Adrenal gland (tissue), 12 donors: Measurements from ENCODE around the gene PTPRD. TPM values are rescaled to one million over a fixed set of nuclear protein-coding genes. Genes with fewer than 3 reads are reported as not detected.

Experiments
- DNase-seq, 7 donors: peaks; one replicate each; pipeline ENCODE4 v3.0.0-alpha.2; 2019 to 2020
- H3K27ac ChIP-seq, 5 donors: fragments of 200-600 bp; sonication (generic) in 4 of 5; 1 replicate in 3 of 5; 2 replicates in 2 of 5; pipeline versions ENCODE4 v1.5.1 to v1.8.0; 2016 to 2020; ENCODE audit warnings: mild to moderate bottlenecking in 1 of 5
- H3K27me3 ChIP-seq: fragments of 200-600 bp; 2 replicates; pipeline ENCODE4 v1.8.0; 2021
- H3K36me3 ChIP-seq, 2 donors: fragments of 200-600 bp; replicated peaks in 1 of 2; 1 replicate in 1 of 2; 2 replicates in 1 of 2; pipeline versions ENCODE4 v1.5.1 to v1.8.0; 2018 to 2022
- H3K4me1 ChIP-seq, 2 donors: fragments of 200-600 bp; replicated peaks in 1 of 2; 1 replicate in 1 of 2; 2 replicates in 1 of 2; pipeline versions ENCODE4 v1.5.1 to v1.8.0; 2018 to 2021
- H3K4me3 ChIP-seq, 4 donors: fragments of 200-600 bp; sonication (generic) in 3 of 4; one replicate each; pipeline ENCODE4 v1.5.1; 2016 to 2018
- H3K9me3 ChIP-seq, 3 donors: fragments of 200-600 bp; sonication (generic) in 1 of 3; replicated peaks in 1 of 3; 1 replicate in 2 of 3; 2 replicates in 1 of 3; pipeline versions ENCODE4 v1.5.1 to v1.8.0; 2016 to 2021
- CTCF ChIP-seq, 6 experiments: fragments of 450-650 bp in 4 of 6; fragments of 200-600 bp in 2 of 6; sonication (generic) in 1 of 6; IDR thresholded peaks; 1 replicate in 5 of 6; 2 replicates in 1 of 6; pipeline versions ENCODE4 v1.5.1 to v1.8.0; 2016 to 2021; ENCODE audit warnings: antibody characterized with exemption in 6 of 6, mild to moderate bottlenecking in 2 of 6, moderate library complexity in 1 of 6
- POLR2A ChIP-seq, 2 donors: fragments of 450-650 bp; IDR thresholded peaks; one replicate each; pipeline ENCODE4 v1.6.1; 2017; ENCODE audit warnings: antibody characterized with exemption in 2 of 2, mild to moderate bottlenecking in 2 of 2, moderate library complexity in 1 of 2
- WGBS, 4 donors: extraction: QIAGEN DNeasy Blood & Tissue Kit in 2 of 4; methylation state at CpG; one replicate each; pipeline versions ENCODE4 v1.1.5 to v1.1.7; 2013 to 2017; 5-methylcytosine and 5-hydroxymethylcytosine counted together
- intact Hi-C, 2 donors: fragments of 100-400 bp; cut with DNase I; formaldehyde crosslinking; loops; one replicate each; pipeline versions ENCODE4 v1.14.1 to v1.15.0; 2022 to 2023
- polyA plus RNA-seq, 3 donors: library from polyadenylated mRNA; stranded (reverse); fragments of 200-250 nt in 2 of 3; fragments of 350-450 nt in 1 of 3; fragmentation: Illumina TruSeq in 1 of 3; extraction: RNeasy Lipid Tissue Mini Kit (QIAGEN cat#74804) in 1 of 3; gene quantifications; one replicate each; pipeline ENCODE4 v1.2.3, GENCODE V29; 2013 to 2014
- total RNA-seq, 9 donors: library from RNA; depleted of rRNA in 4 of 9; stranded (reverse); fragments of >200 nt in 4 of 9; fragments of 120-200 nt in 1 of 9; fragmentation: NEBNext Ultra II Directional in 1 of 9; extraction: Animal tissue kit (Norgen Biotek cat#: 25700) in 1 of 9; gene quantifications; one replicate each; pipeline versions ENCODE4 v1.1.0 to v1.2.4, GENCODE V29; 2013 to 2023
- donor health status: healthy with polysubstance abuse.
- donor health status: Bipolar disorder and iron deficiency.
- donor health status: DM: yes; HTN: yes; CAD: no.
- donor health status: DM: no; HTN: no; CAD: no.
- donor health status: DM: no; HTN: no; CAD: no.
- donor health status: DM: yes; HTN: yes; CAD: no.

Gene PTPRD
- total and polyA plus RNA-seq, 12 donors: 0.61 to 71.2 (median 4.5) TPM

- H3K27me3 ChIP-seq: no peaks in the 10 kb centered on the region
- no peaks in the 10 kb centered on the region for H3K36me3 ChIP-seq
- DNase-seq: no peak
- H3K9me3 ChIP-seq: no peaks in the 10 kb centered on the region
- H3K4me1 ChIP-seq: no peaks in the 10 kb centered on the region
- 33 to 49% (median 44%) methylated on average over 3 of the region's 3 CpGs for WGBS, 4 donors
- H3K27ac ChIP-seq: no peak overlapping the region
- H3K4me3 ChIP-seq: no peak overlapping the region
- no peak for TF ChIP-seq CTCF (IDR thresholded peaks at IDR 0.05)
- no peak for TF ChIP-seq POLR2A (IDR thresholded peaks at IDR 0.05)
- intact Hi-C loops: no loop called here
These were observed 1979.0 kb downstream of the PTPRD start for GRCh38 chr9:8633784-8634183.

- Histone ChIP-seq H3K27ac (no peak overlapping the region), H3K36me3 (no peaks in the 10 kb centered on the region), H3K9me3 (no peaks in the 10 kb centered on the region), H3K27me3 (no peaks in the 10 kb centered on the region), H3K4me1 (no peaks in the 10 kb centered on the region), H3K4me3 (no peak overlapping the region)
- intact Hi-C loops: no loop called here
- TF ChIP-seq CTCF (IDR thresholded peaks at IDR 0.05): no peak
- TF ChIP-seq POLR2A (IDR thresholded peaks at IDR 0.05): no peak
- WGBS, 4 donors: 74 to 80% (median 76%) methylated on average over 1 of the region's 1 CpG
- DNase-seq: no peak
These were observed 1980.3 kb downstream of the PTPRD start for GRCh38 chr9:8632493-8632892.

- TF ChIP-seq CTCF (IDR thresholded peaks at IDR 0.05) (no peak), POLR2A (IDR thresholded peaks at IDR 0.05) (no peak)
- intact Hi-C loops: no loop called here
These were observed 1984.0 kb downstream of the PTPRD start for GRCh38 chr9:8628791-8629190.

GRCh38 chr9:8627976-8628679 is 1984.7 kb downstream of the PTPRD start:
- no peak overlapping the region for H3K27ac ChIP-seq
- no peak overlapping the region for H3K4me3 ChIP-seq
- DNase-seq: peak in 1 of 7 donors; percentile 7
- intact Hi-C loops: no loop called here
- no peak for TF ChIP-seq CTCF (IDR thresholded peaks at IDR 0.05)
- TF ChIP-seq POLR2A (IDR thresholded peaks at IDR 0.05): no peak
- H3K4me1 ChIP-seq: no peaks in the 10 kb centered on the region
- H3K36me3 ChIP-seq: no peaks in the 10 kb centered on the region
- no peaks in the 10 kb centered on the region for H3K27me3 ChIP-seq
- no peaks in the 10 kb centered on the region for H3K9me3 ChIP-seq
- WGBS, 4 donors: 52 to 61% (median 59%) methylated on average over 7 of the region's 7 CpGs

More at GRCh38 chr9:8628791-8629190, 1984.0 kb downstream of the PTPRD start:
- no peak overlapping the region for H3K27ac ChIP-seq
- DNase-seq: no peak
- H3K4me3 ChIP-seq: no peak overlapping the region
- H3K27me3 ChIP-seq: no peaks in the 10 kb centered on the region
- H3K36me3 ChIP-seq: no peaks in the 10 kb centered on the region
- H3K9me3 ChIP-seq: no peaks in the 10 kb centered on the region
- no peaks in the 10 kb centered on the region for H3K4me1 ChIP-seq
